Ovary (tissue), 9 donors: ENCODE measurements around the gene RNF32. TPM values are rescaled to one million over a fixed set of nuclear protein-coding genes. Genes with fewer than 3 reads are reported as not detected.

ENCODE experiments used
- DNase-seq, 5 donors: peaks; one replicate each; pipeline ENCODE4 v3.0.0-alpha.2; 2019 to 2020
- H3K27ac ChIP-seq, 2 donors: fragments of 200-600 bp; one replicate each; pipeline versions ENCODE4 v1.5.1 to v1.8.0; 2019 to 2022
- H3K27me3 ChIP-seq: fragments of 200-600 bp; one replicate; pipeline ENCODE4 v1.8.0; 2022
- H3K36me3 ChIP-seq: fragments of 200-600 bp; sonication (generic); one replicate; pipeline ENCODE4 v1.5.1; 2019
- H3K4me1 ChIP-seq: one replicate; pipeline ENCODE4 v1.8.1; 2013; ENCODE audit warnings: mild to moderate bottlenecking, moderate library complexity; ENCODE audit not compliant: insufficient read depth
- H3K4me3 ChIP-seq: fragments of 200-600 bp; sonication (generic); one replicate; pipeline ENCODE4 v1.5.1; 2017
- H3K9me3 ChIP-seq, 2 donors: fragments of 200-600 bp in 1 of 2; sonication (generic) in 1 of 2; one replicate each; pipeline versions ENCODE4 v1.5.1 to v1.8.1; 2013 to 2019; ENCODE audit warnings: mild to moderate bottlenecking in 1 of 2, moderate library complexity in 1 of 2
- CTCF ChIP-seq, 3 donors: fragments of 450-650 bp in 2 of 3; fragments of 200-600 bp in 1 of 3; IDR thresholded peaks; one replicate each; pipeline versions ENCODE4 v1.5.1 to v1.8.0; 2016 to 2022; ENCODE audit warnings: antibody characterized with exemption in 3 of 3, mild to moderate bottlenecking in 1 of 3
- EP300 ChIP-seq: sonication (generic); formaldehyde crosslinking; IDR thresholded peaks from one replicate; pipeline ENCODE4 v1.6.1; 2017; ENCODE audit warnings: antibody characterized with exemption
- POLR2A ChIP-seq: fragments of 450-650 bp; IDR thresholded peaks from one replicate; pipeline ENCODE4 v1.6.1; 2017; ENCODE audit warnings: antibody characterized with exemption, mild to moderate bottlenecking, moderate library complexity
- WGBS, 3 donors: extraction: QIAGEN DNeasy Blood & Tissue Kit in 1 of 3; methylation state at CpG; one replicate each; pipeline versions ENCODE4 v1.1.5 to v1.1.7; 2013 to 2017; 5-methylcytosine and 5-hydroxymethylcytosine counted together
- intact Hi-C, 4 donors: fragments of 100-400 bp; cut with DNase I; formaldehyde crosslinking; loops; one replicate each; pipeline versions ENCODE4 v1.11.0 to v1.15.1; 2022 to 2023
- polyA plus RNA-seq, 2 donors: library from polyadenylated mRNA; stranded (reverse); fragments of 200-250 nt in 1 of 2; fragments of 350-450 nt in 1 of 2; fragmentation: Illumina TruSeq in 1 of 2; extraction: RNeasy Lipid Tissue Mini Kit (QIAGEN cat#74804) in 1 of 2; gene quantifications; one replicate each; pipeline ENCODE4 v1.2.3, GENCODE V29; 2013 to 2014
- total RNA-seq, 7 donors: library from RNA; depleted of rRNA in 2 of 7; stranded (reverse); fragments of >200 nt in 2 of 7; fragmentation: NEBNext Ultra II Directional in 3 of 7; extraction: Animal tissue kit (Norgen Biotek cat#: 25700) in 3 of 7; gene quantifications; one replicate each; pipeline versions ENCODE4 v1.1.0 to v1.2.4, GENCODE V29; 2016 to 2023
- donor health status: DM: no; HTN: no; CAD: no; lungs with moderate emphysema.
- donor health status: DM: no; HTN: no; CAD: no.
- donor health status: Bipolar disorder and iron deficiency.
- donor health status: DM: yes; HTN: yes; CAD: no.
- donor health status: DM: no; HTN: no; CAD: no.
- donor health status: DM: yes; HTN: yes; CAD: no.

The RNF32 gene
- total and polyA plus RNA-seq, 9 donors: 0.72 to 2.3 (median 1.6) TPM

GRCh38 chr7:156673902-156674301 lies 33.3 kb downstream of the RNF32 start:
- intact Hi-C loops: no loop called here
- Histone ChIP-seq H3K9me3 (no peaks in the 10 kb centered on the region), H3K27ac (no peak overlapping the region), H3K4me3 (no peak overlapping the region), H3K27me3 (no peaks in the 10 kb centered on the region), H3K4me1 (no peaks in the 10 kb centered on the region), H3K36me3 (no peaks in the 10 kb centered on the region)
- TF ChIP-seq POLR2A (no peak), CTCF (IDR thresholded peaks at IDR 0.05) (no peak), EP300 (no peak)
- 85 to 94% (median 87%) methylated on average over 9 of the region's 9 CpGs for WGBS, 3 donors
- DNase-seq: no peak

- 70 to 80% (median 72%) methylated on average over 9 of the region's 9 CpGs for WGBS, 3 donors
- Histone ChIP-seq H3K4me3 (no peak overlapping the region), H3K9me3 (no peaks in the 10 kb centered on the region), H3K27ac (no peak overlapping the region), H3K4me1 (no peaks in the 10 kb centered on the region), H3K36me3 (no peaks in the 10 kb centered on the region), H3K27me3 (no peaks in the 10 kb centered on the region)
- TF ChIP-seq EP300 (no peak), CTCF (IDR thresholded peaks at IDR 0.05) (no peak), POLR2A (no peak)
- intact Hi-C loops: no loop called here
- no peak for DNase-seq
These were observed 35.1 kb downstream of the RNF32 start for GRCh38 chr7:156675721-156676120.

GRCh38 chr7:156676263-156676662 lies 35.7 kb downstream of the RNF32 start:
- no peak overlapping the region for H3K4me3 ChIP-seq
- 82 to 96% (median 83%) methylated on average over 19 of the region's 19 CpGs for WGBS, 3 donors
- H3K27me3 ChIP-seq: no peaks in the 10 kb centered on the region
- H3K27ac ChIP-seq: no peak overlapping the region
- no peaks in the 10 kb centered on the region for H3K4me1 ChIP-seq
- no peak for TF ChIP-seq EP300
- TF ChIP-seq POLR2A: no peak
- no peak for TF ChIP-seq CTCF (IDR thresholded peaks at IDR 0.05)
- intact Hi-C loops: no loop called here
- no peaks in the 10 kb centered on the region for H3K9me3 ChIP-seq
- no peak for DNase-seq
- H3K36me3 ChIP-seq: no peaks in the 10 kb centered on the region

GRCh38 chr7:156677374-156678054 lies 36.9 kb downstream of the RNF32 start:
- DNase-seq: no peak
- Histone ChIP-seq H3K27ac (no peak overlapping the region), H3K4me3 (no peak overlapping the region), H3K9me3 (no peaks in the 10 kb centered on the region), H3K36me3 (no peaks in the 10 kb centered on the region), H3K4me1 (no peaks in the 10 kb centered on the region), H3K27me3 (no peaks in the 10 kb centered on the region)
- intact Hi-C loops: no loop called here
- TF ChIP-seq POLR2A: no peak
- no peak for TF ChIP-seq EP300
- no peak for TF ChIP-seq CTCF (IDR thresholded peaks at IDR 0.05)
- 93 to 97% (median 94%) methylated on average over 9 of the region's 9 CpGs for WGBS, 3 donors
